Measurements from ENCODE around the gene YWHAG.
"Not testable (repeated sequence)": the region's sequence is repeated elsewhere in the genome, so short reads cannot be mapped to it uniquely, and the experiment has no call there.

The YWHAG gene

DNA sequence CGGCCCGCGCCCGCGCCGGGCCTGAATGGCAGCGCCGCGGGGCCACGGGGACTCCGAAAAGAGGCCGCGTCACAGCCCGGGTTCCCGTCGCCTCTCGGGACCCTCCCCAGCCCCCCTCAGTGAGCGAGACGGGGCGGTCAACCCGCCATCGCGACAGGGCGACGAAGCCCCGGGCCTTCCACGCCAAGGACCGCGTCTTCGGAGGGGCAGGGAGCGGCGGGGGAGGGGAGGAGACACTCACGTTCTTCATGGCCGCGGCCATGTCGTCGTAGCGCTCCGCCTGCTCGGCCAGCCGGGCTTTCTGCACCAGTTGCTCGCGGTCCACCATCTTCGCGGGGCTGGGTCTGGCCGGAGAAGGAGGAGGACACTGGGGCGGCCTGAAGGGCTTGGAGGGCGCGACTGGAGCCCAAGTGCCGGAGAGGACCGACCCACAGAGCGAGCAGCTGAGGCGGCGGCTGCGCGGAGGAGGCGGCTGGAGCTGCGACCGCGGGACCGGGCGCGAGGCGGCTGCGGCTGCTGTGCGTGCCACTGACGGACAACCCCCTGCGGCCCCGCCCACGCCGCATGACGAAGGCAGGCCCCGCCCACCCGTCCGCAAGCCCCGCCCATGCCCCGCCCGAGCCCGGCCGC lies at the start of gene YWHAG:
YWHAG (minus strand) TSS at position 511 of the 630 bp plus-strand sequence; CDS start at position 328, 183 bp downstream.
- no peaks in the 10 kb centered on the region for H3K27me3 ChIP-seq (ENCODE audit: insufficient read depth, low read length)
- peaks cover 9% of the 10 kb centered on the region for H3K9me3 ChIP-seq (ENCODE audit: low read length)
- peaks cover 20% of the 10 kb centered on the region for H3K4me1 ChIP-seq (ENCODE audit: insufficient read depth, low read length)
- H3K4me3 ChIP-seq (ENCODE audit: low read length) = peak within 1 kb of the TSS; percentile 99
- H3K36me3 ChIP-seq (ENCODE audit: insufficient read depth, low read length) = peaks cover 32% of the 10 kb centered on the region
- peak within 1 kb of the TSS; percentile 41 for H2AFZ ChIP-seq (ENCODE audit: low read depth, low read length)

- Histone ChIP-seq H3K9me3 (ENCODE audit: low read length) (no peaks in the 10 kb centered on the region), H3K27me3 (ENCODE audit: insufficient read depth, low read length) (no peaks in the 10 kb centered on the region), H3K4me1 (ENCODE audit: insufficient read depth, low read length) (no peaks in the 10 kb centered on the region), H3K36me3 (ENCODE audit: insufficient read depth, low read length) (no peaks in the 10 kb centered on the region), H2AFZ (ENCODE audit: low read depth, low read length) (no peak overlapping the region), H3K4me3 (ENCODE audit: low read length) (no peak overlapping the region)
These were observed 49.4 kb upstream of the YWHAG start for GRCh38 chr7:76408121-76408560.

- Histone ChIP-seq H2AFZ (ENCODE audit: low read depth, low read length) (no peak overlapping the region), H3K4me3 (ENCODE audit: low read length) (no peak overlapping the region), H3K27me3 (ENCODE audit: insufficient read depth, low read length) (no peaks in the 10 kb centered on the region), H3K9me3 (ENCODE audit: low read length) (no peaks in the 10 kb centered on the region), H3K36me3 (ENCODE audit: insufficient read depth, low read length) (no peaks in the 10 kb centered on the region), H3K4me1 (ENCODE audit: insufficient read depth, low read length) (no peaks in the 10 kb centered on the region)
These were observed 48.9 kb upstream of the YWHAG start for GRCh38 chr7:76407718-76408117.

DNA sequence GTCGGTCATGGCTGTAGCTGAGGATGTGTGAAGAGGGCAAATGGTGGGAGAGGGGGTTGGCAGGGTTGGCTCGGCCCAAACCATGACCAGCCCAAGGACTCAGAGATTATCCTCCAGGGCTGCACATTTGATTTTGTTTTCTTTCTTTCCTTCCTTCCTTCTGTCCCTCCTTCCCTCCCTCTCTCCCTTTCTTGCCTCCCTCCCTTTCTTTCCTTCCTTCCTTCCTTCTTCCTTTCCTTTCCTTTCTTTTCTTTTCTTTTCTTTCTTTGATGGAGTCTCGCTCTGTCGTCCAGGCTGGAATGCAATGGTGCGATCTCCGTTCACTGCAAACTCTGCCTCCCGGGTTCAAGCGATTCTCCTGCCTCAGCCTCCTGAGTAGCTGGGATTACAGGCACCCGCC lies 46.9 kb upstream of the YWHAG start:
- Histone ChIP-seq H3K4me1 (ENCODE audit: insufficient read depth, low read length) (no peaks in the 10 kb centered on the region), H2AFZ (ENCODE audit: low read depth, low read length) (no peak overlapping the region), H3K36me3 (ENCODE audit: insufficient read depth, low read length) (no peaks in the 10 kb centered on the region), H3K27me3 (ENCODE audit: insufficient read depth, low read length) (no peaks in the 10 kb centered on the region), H3K4me3 (ENCODE audit: low read length) (no peak overlapping the region), H3K9me3 (ENCODE audit: low read length) (no peaks in the 10 kb centered on the region)

GRCh38 chr7:76403780-76404494 lies 45.1 kb upstream of the YWHAG start:
- Histone ChIP-seq H2AFZ (ENCODE audit: low read depth, low read length) (no peak overlapping the region), H3K9me3 (ENCODE audit: low read length) (no peaks in the 10 kb centered on the region), H3K27me3 (ENCODE audit: insufficient read depth, low read length) (no peaks in the 10 kb centered on the region), H3K4me1 (ENCODE audit: insufficient read depth, low read length) (no peaks in the 10 kb centered on the region), H3K36me3 (ENCODE audit: insufficient read depth, low read length) (no peaks in the 10 kb centered on the region), H3K4me3 (ENCODE audit: low read length) (no peak overlapping the region)

GRCh38 chr7:76403097-76403496 lies 44.3 kb upstream of the YWHAG start:
- not testable (repeated sequence) for H3K4me3 ChIP-seq (ENCODE audit: low read length); H3K27me3 ChIP-seq (ENCODE audit: insufficient read depth, low read length); H3K4me1 ChIP-seq (ENCODE audit: insufficient read depth, low read length); H3K36me3 ChIP-seq (ENCODE audit: insufficient read depth, low read length); H2AFZ ChIP-seq (ENCODE audit: low read depth, low read length); H3K9me3 ChIP-seq (ENCODE audit: low read length)

DNA sequence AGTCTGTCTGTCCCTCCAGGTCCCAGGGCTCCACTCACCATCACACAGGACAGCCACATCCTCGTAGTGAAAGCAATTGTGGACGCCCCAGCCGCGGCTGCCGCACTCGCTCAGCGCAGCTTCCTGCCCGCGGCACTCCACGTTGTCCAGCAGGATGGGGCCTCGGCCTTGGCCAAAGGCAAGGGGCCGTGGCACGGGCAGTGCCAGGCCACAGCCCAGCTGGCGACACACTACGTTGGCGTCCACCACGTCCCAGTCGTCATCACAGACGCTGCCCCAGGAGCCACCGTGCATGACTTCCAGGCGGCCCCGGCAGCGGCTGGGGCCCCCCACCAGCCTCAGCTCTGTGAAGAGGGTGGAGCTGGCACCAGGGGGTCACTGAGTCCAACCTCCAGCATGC lies 41.5 kb upstream of the YWHAG start:
- Histone ChIP-seq H3K27me3 (ENCODE audit: insufficient read depth, low read length) (no peaks in the 10 kb centered on the region), H3K36me3 (ENCODE audit: insufficient read depth, low read length) (no peaks in the 10 kb centered on the region), H2AFZ (ENCODE audit: low read depth, low read length) (no peak overlapping the region), H3K4me1 (ENCODE audit: insufficient read depth, low read length) (peaks cover 5% of the 10 kb centered on the region), H3K4me3 (ENCODE audit: low read length) (no peak overlapping the region), H3K9me3 (ENCODE audit: low read length) (no peaks in the 10 kb centered on the region)

- Histone ChIP-seq H3K9me3 (ENCODE audit: low read length) (no peaks in the 10 kb centered on the region), H3K36me3 (ENCODE audit: insufficient read depth, low read length) (no peaks in the 10 kb centered on the region), H3K4me1 (ENCODE audit: insufficient read depth, low read length) (peaks cover 5% of the 10 kb centered on the region), H2AFZ (ENCODE audit: low read depth, low read length) (no peak overlapping the region), H3K4me3 (ENCODE audit: low read length) (no peak overlapping the region), H3K27me3 (ENCODE audit: insufficient read depth, low read length) (no peaks in the 10 kb centered on the region)
These were observed 38.8 kb upstream of the YWHAG start for GRCh38 chr7:76397409-76398183.

- Histone ChIP-seq H3K4me3 (ENCODE audit: low read length) (no peak overlapping the region), H2AFZ (ENCODE audit: low read depth, low read length) (no peak overlapping the region), H3K27me3 (ENCODE audit: insufficient read depth, low read length) (no peaks in the 10 kb centered on the region), H3K4me1 (ENCODE audit: insufficient read depth, low read length) (peaks cover 5% of the 10 kb centered on the region), H3K36me3 (ENCODE audit: insufficient read depth, low read length) (no peaks in the 10 kb centered on the region), H3K9me3 (ENCODE audit: low read length) (no peaks in the 10 kb centered on the region)
These were observed 38.1 kb upstream of the YWHAG start for GRCh38 chr7:76396864-76397263.

DNA sequence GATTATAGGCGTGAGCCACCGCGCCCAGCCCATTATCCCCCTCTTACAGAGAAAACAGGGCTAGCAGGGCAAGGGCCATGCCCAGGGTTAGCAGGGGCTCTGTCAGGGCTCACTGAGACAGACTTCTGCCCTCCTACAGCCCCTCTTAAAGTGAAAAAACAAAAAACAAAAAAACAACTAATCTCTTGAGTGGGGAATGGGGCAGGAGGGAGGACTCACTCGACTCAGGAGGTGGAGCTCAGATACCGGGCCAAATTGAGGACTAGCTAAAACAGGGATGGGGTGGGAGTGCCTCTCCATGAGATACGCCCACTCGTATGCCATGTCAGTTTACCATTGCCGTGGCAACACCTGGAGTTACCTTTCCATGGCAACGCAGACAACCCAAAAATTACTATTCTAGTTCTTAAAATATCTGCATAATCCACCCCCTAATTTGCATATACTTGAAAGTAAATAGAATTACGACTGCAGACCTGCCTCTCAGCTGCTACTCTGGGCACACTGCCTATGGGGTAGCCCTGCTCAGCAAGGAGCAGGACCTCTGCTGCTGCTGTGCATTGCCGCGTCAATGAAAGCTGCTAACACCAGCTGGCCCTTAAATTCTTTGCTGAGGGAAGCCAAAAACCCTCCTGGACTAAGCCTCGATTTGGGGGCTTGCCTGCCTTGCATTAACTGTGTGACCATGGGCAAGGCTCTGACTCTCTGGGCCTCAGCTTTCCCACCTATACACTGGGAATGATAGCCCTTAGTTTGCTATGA lies 37.4 kb upstream of the YWHAG start:
- Histone ChIP-seq H3K4me1 (ENCODE audit: insufficient read depth, low read length) (peaks cover 5% of the 10 kb centered on the region), H2AFZ (ENCODE audit: low read depth, low read length) (no peak overlapping the region), H3K27me3 (ENCODE audit: insufficient read depth, low read length) (no peaks in the 10 kb centered on the region), H3K9me3 (ENCODE audit: low read length) (no peaks in the 10 kb centered on the region), H3K36me3 (ENCODE audit: insufficient read depth, low read length) (no peaks in the 10 kb centered on the region), H3K4me3 (ENCODE audit: low read length) (no peak overlapping the region)

GRCh38 chr7:76395605-76395964 lies 36.8 kb upstream of the YWHAG start:
- not testable (repeated sequence) for H3K9me3 ChIP-seq (ENCODE audit: low read length); H3K36me3 ChIP-seq (ENCODE audit: insufficient read depth, low read length); H3K4me1 ChIP-seq (ENCODE audit: insufficient read depth, low read length); H3K27me3 ChIP-seq (ENCODE audit: insufficient read depth, low read length); H3K4me3 ChIP-seq (ENCODE audit: low read length); H2AFZ ChIP-seq (ENCODE audit: low read depth, low read length)

DNA sequence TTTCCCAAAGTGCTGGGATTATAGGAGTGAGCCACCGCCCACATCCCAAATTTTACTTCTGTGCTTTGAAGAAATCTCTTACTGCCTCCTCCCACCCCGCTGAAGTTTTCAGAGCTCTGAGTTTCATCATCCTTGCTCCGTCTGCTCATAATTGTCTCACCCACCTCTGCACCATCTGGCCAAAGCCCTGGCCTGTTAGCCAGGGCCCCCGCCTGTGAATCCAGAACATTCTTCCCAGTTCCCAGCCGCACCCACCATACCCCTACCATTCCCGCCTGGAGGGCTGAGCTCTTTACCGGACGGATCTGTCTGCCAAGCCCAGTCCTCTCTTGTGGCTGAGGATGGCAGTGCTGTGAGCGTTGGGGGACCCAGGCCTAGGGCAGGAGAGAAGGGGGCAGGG lies 36.2 kb upstream of the YWHAG start:
- Histone ChIP-seq H2AFZ (ENCODE audit: low read depth, low read length) (no peak overlapping the region), H3K4me1 (ENCODE audit: insufficient read depth, low read length) (peaks cover 5% of the 10 kb centered on the region), H3K9me3 (ENCODE audit: low read length) (no peaks in the 10 kb centered on the region), H3K4me3 (ENCODE audit: low read length) (no peak overlapping the region), H3K27me3 (ENCODE audit: insufficient read depth, low read length) (no peaks in the 10 kb centered on the region), H3K36me3 (ENCODE audit: insufficient read depth, low read length) (no peaks in the 10 kb centered on the region)
